GM23338 (cell line): ENCODE results near the gene GLG1. TPM values are rescaled to one million over a fixed set of nuclear protein-coding genes. Genes with fewer than 3 reads are reported as not detected.

Experiments used
- ATAC-seq: fragments of 200-7000 bp; cut with Tn5 transposase; 3 replicates; pipeline ENCODE4 v1.9.1; 2020
- DNase-seq: peaks from one replicate; pipeline ENCODE4 v3.0.0-alpha.2; 2015; ENCODE audit warnings: low spot score
- H2AFZ ChIP-seq: fragments of 200-600 bp; sonication (generic); 2 replicates; pipeline ENCODE4 v1.8.0; 2016; ENCODE audit warnings: antibody characterized with exemption, mild to moderate bottlenecking, moderate library complexity
- H3F3A ChIP-seq: fragments of 200-600 bp; sonication (generic); replicated peaks from 2 replicates; pipeline ENCODE4 v1.8.0; 2017; ENCODE audit warnings: antibody characterized with exemption, mixed run types, low read depth
- H3K27ac ChIP-seq: fragments of 200-600 bp; sonication (generic); 2 replicates; pipeline ENCODE4 v1.6.1; 2016; ENCODE audit warnings: low read depth
- H3K27me3 ChIP-seq: fragments of 200-600 bp; sonication (generic); 2 replicates; pipeline ENCODE4 v1.8.0; 2016; ENCODE audit warnings: mild to moderate bottlenecking, mixed run types, moderate library complexity; ENCODE audit not compliant: insufficient read depth
- H3K36me3 ChIP-seq: fragments of 200-600 bp; sonication (generic); 2 replicates; pipeline ENCODE4 v1.8.0; 2016; ENCODE audit warnings: mild to moderate bottlenecking; ENCODE audit not compliant: insufficient read depth
- H3K4me1 ChIP-seq: fragments of 200-600 bp; sonication (generic); 2 replicates; pipeline ENCODE4 v1.8.0; 2016; ENCODE audit warnings: mild to moderate bottlenecking, moderate library complexity; ENCODE audit not compliant: insufficient read depth
- H3K4me2 ChIP-seq: fragments of 200-600 bp; sonication (generic); 2 replicates; pipeline ENCODE4 v1.7.1; 2017; ENCODE audit warnings: mixed run types
- H3K4me3 ChIP-seq: fragments of 200-600 bp; sonication (generic); 2 replicates; pipeline ENCODE4 v1.6.1; 2016; ENCODE audit warnings: mixed run types
- H3K79me2 ChIP-seq: fragments of 200-600 bp; sonication (generic); replicated peaks from 2 replicates; pipeline ENCODE4 v1.8.0; 2017; ENCODE audit warnings: mild to moderate bottlenecking; ENCODE audit not compliant: insufficient read depth
- H3K9me2 ChIP-seq: fragments of 200-600 bp; sonication (generic); 2 replicates; pipeline ENCODE4 v1.8.0; 2017; ENCODE audit not compliant: insufficient read depth
- H4K20me1 ChIP-seq: fragments of 200-600 bp; sonication (generic); replicated peaks from 2 replicates; pipeline ENCODE4 v1.8.0; 2017; ENCODE audit warnings: mild to moderate bottlenecking; ENCODE audit not compliant: insufficient read depth
- H3K27ac Mint-ChIP-seq: 2 replicates; pipeline ENCODE4 v1.8.0; 2020; ENCODE audit warnings: inconsistent platforms, mild to moderate bottlenecking, moderate library complexity, mixed read lengths
- H3K27me3 Mint-ChIP-seq: 3 replicates; pipeline ENCODE4 v1.8.0; 2022; ENCODE audit warnings: low read depth, mild to moderate bottlenecking, moderate library complexity, mixed read lengths, inconsistent platforms; ENCODE audit not compliant: insufficient read depth, poor library complexity
- H3K36me3 Mint-ChIP-seq: 3 replicates; pipeline ENCODE4 v1.8.0; 2021; ENCODE audit warnings: low read depth, mild to moderate bottlenecking, inconsistent platforms, moderate library complexity, mixed read lengths
- H3K4me1 Mint-ChIP-seq: 3 replicates; pipeline ENCODE4 v1.8.0; 2020; ENCODE audit warnings: mild to moderate bottlenecking, inconsistent platforms, mixed read lengths
- H3K4me3 Mint-ChIP-seq: 3 replicates; pipeline ENCODE4 v1.8.0; 2021; ENCODE audit warnings: moderate library complexity, mild to moderate bottlenecking, inconsistent platforms, mixed read lengths
- H3K9me3 Mint-ChIP-seq: 3 replicates; pipeline ENCODE4 v1.8.0; 2020; ENCODE audit warnings: moderate library complexity, mild to moderate bottlenecking, inconsistent platforms, mixed read lengths
- CREB1 ChIP-seq: fragments of 250-450 bp; sonication (Bioruptor Pico); IDR thresholded peaks from 2 replicates; pipeline ENCODE4 v1.5.0; 2020; ENCODE audit warnings: low read depth, mild to moderate bottlenecking, moderate library complexity
- CTCF ChIP-seq, 2 experiments: fragments of 200-600 bp in 1 of 2; sonication (generic) in 1 of 2; conservative IDR thresholded peaks; 2 replicates each; pipeline versions ENCODE4 v1.5.1 to v1.6.1; 2016 to 2017; ENCODE audit warnings: antibody characterized with exemption in 2 of 2, low read depth in 2 of 2, mild to moderate bottlenecking in 2 of 2, moderate library complexity in 1 of 2
- EZH2 ChIP-seq: fragments of 200-600 bp; sonication (generic); IDR thresholded peaks from one replicate; pipeline ENCODE4 v1.8.0; 2017; ENCODE audit warnings: antibody characterized with exemption, mild to moderate bottlenecking, low read depth; ENCODE audit not compliant: unreplicated experiment
- EZH2phosphoT487 ChIP-seq: fragments of 200-600 bp; sonication (generic); IDR thresholded peaks from one replicate; pipeline ENCODE4 v1.8.1; 2018; ENCODE audit warnings: antibody characterized with exemption; ENCODE audit not compliant: unreplicated experiment
- POLR2AphosphoS5 ChIP-seq: IDR thresholded peaks from 2 replicates; pipeline ENCODE4 v1.6.1; 2016; ENCODE audit warnings: antibody characterized with exemption, low read depth
- STAT1 ChIP-seq: IDR thresholded peaks from one replicate; pipeline ENCODE4 v1.6.1; 2016; ENCODE audit warnings: antibody characterized with exemption; ENCODE audit not compliant: unreplicated experiment
- polyA plus RNA-seq: library from polyadenylated mRNA; unstranded; fragments of >200 nt; fragmentation: Nextera tagmentation; extraction: Ambion mirVana; gene quantifications from 2 replicates; pipeline ENCODE4 v1.2.1, GENCODE V29; 2016
- total RNA-seq: library from RNA; depleted of rRNA; stranded (reverse); fragments of >200 nt; shearing (Covaris generic); gene quantifications from 2 replicates; pipeline ENCODE4 v1.2.3, GENCODE V29; 2014
- TF ChIP-seq, protein P1 (sequence below): IDR thresholded peaks from one replicate; pipeline ENCODE4 v1.6.1; 2018; ENCODE audit warnings: antibody characterized with exemption; ENCODE audit not compliant: unreplicated experiment

Gene GLG1
- total and polyA plus RNA-seq, 2 experiments from 2014 or later, result 61.2 to 211 TPM

DNA sequence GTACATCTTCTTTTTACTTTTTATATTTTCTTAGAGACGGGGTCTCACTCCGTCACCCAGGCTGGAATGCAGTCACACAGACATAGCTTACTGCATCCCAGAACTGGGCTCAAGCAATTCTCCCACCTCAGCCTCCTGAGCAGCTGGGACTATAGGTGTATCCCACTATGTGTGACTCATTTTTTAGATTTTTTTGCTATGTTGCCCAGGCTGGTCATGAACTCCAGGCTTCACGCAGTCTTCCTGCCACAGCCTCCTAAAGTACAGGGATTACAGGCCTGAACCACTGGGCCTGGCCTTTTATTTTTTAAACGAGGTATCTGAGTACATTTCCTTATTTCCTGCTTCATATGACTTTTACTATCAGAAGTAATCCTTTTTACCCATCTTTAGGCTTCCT, 48.0 kb downstream of the GLG1 start:
- H3K4me3 ChIP-seq, result no peak overlapping the region
- H3K27ac Mint-ChIP-seq, result no peak overlapping the region
- peak overlapping the region; percentile 73 for H3K27ac ChIP-seq
- peaks cover 11% of the 10 kb centered on the region for H3K4me1 Mint-ChIP-seq
- no peak overlapping the region for H3K4me3 Mint-ChIP-seq
- H3K27me3 ChIP-seq, result no peaks in the 10 kb centered on the region
- no peaks in the 10 kb centered on the region for H3F3A ChIP-seq
- peaks cover 30% of the 10 kb centered on the region for H4K20me1 ChIP-seq
- peaks cover 77% of the 10 kb centered on the region for H3K79me2 ChIP-seq
- no peaks in the 10 kb centered on the region for H3K9me3 Mint-ChIP-seq
- H2AFZ ChIP-seq, result no peak overlapping the region
- peaks cover 4% of the 10 kb centered on the region; the same call in 1 of the 2 replicates for H3K4me1 ChIP-seq
- peaks cover 5% of the 10 kb centered on the region for H3K27me3 Mint-ChIP-seq
- ATAC-seq, result no peak
- no peak for DNase-seq
- no peak for TF ChIP-seq CREB1 (CRISPR knock-in tag)
- no peak for TF ChIP-seq EZH2phosphoT487
- no peak for TF ChIP-seq POLR2AphosphoS5
- TF ChIP-seq, protein P1, sequence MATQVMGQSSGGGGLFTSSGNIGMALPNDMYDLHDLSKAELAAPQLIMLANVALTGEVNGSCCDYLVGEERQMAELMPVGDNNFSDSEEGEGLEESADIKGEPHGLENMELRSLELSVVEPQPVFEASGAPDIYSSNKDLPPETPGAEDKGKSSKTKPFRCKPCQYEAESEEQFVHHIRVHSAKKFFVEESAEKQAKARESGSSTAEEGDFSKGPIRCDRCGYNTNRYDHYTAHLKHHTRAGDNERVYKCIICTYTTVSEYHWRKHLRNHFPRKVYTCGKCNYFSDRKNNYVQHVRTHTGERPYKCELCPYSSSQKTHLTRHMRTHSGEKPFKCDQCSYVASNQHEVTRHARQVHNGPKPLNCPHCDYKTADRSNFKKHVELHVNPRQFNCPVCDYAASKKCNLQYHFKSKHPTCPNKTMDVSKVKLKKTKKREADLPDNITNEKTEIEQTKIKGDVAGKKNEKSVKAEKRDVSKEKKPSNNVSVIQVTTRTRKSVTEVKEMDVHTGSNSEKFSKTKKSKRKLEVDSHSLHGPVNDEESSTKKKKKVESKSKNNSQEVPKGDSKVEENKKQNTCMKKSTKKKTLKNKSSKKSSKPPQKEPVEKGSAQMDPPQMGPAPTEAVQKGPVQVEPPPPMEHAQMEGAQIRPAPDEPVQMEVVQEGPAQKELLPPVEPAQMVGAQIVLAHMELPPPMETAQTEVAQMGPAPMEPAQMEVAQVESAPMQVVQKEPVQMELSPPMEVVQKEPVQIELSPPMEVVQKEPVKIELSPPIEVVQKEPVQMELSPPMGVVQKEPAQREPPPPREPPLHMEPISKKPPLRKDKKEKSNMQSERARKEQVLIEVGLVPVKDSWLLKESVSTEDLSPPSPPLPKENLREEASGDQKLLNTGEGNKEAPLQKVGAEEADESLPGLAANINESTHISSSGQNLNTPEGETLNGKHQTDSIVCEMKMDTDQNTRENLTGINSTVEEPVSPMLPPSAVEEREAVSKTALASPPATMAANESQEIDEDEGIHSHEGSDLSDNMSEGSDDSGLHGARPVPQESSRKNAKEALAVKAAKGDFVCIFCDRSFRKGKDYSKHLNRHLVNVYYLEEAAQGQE, result no peak
- no peak for TF ChIP-seq STAT1
- no peak overlapping the region for H3K4me2 ChIP-seq
- no peaks in the 10 kb centered on the region for H3K36me3 Mint-ChIP-seq
- H3K36me3 ChIP-seq, result no peaks in the 10 kb centered on the region
- no peaks in the 10 kb centered on the region for H3K9me2 ChIP-seq

- Histone ChIP-seq H3K4me3 (no peak overlapping the region), H3K4me1 (peaks cover 4% of the 10 kb centered on the region; the same call in 1 of the 2 replicates), H3K79me2 (peaks cover 61% of the 10 kb centered on the region), H4K20me1 (peaks cover 22% of the 10 kb centered on the region), H3K9me2 (no peaks in the 10 kb centered on the region), H3K36me3 (no peaks in the 10 kb centered on the region), H2AFZ (no peak overlapping the region), H3K4me2 (no peak overlapping the region), H3F3A (no peaks in the 10 kb centered on the region), H3K27me3 (no peaks in the 10 kb centered on the region), H3K27ac (no peak overlapping the region)
- no peak for DNase-seq
- H3K27me3 Mint-ChIP-seq, result peaks cover 2% of the 10 kb centered on the region
- no peak for ATAC-seq
- no peak for TF ChIP-seq CTCF (conservative IDR thresholded peaks at IDR 0.05; ENCODE audit: low read depth in 2 of 2)
- no peak for TF ChIP-seq STAT1
- no peak for TF ChIP-seq CREB1 (CRISPR knock-in tag)
- no peak for TF ChIP-seq EZH2
- no peak overlapping the region for H3K27ac Mint-ChIP-seq
- H3K4me3 Mint-ChIP-seq, result no peak overlapping the region
- no peaks in the 10 kb centered on the region for H3K36me3 Mint-ChIP-seq
- no peaks in the 10 kb centered on the region for H3K9me3 Mint-ChIP-seq
- H3K4me1 Mint-ChIP-seq, result peaks cover 11% of the 10 kb centered on the region
Measured at GRCh38 chr16:74557275-74557674, 49.6 kb downstream of the GLG1 start.
